ENCODE results near the gene SIRT5. TPM values are rescaled to one million over a fixed set of nuclear protein-coding genes. Genes with fewer than 3 reads are reported as not detected.

SIRT5 gene
- total RNA-seq, 1 experiment from 2014 or later: 13.8 TPM

DNA sequence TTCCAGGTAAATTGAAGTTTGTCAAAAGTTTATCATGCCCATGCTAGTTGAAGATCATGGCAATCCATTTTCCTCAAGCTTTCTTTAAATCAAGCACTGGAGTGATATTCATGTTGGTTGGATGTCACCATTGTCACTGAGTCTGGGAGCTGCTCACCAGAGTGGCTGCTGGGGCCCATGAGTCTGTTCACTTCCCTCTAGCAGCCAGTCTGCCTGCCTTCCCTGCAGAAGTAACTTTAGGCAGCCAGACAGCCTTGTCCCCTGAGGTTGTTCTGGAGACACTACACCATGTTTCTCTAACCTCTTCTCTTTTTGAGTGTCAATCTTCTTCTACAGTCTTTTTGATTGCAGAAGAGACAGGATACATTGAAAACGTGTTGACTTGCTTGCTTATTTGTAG lies 5.5 kb downstream of the SIRT5 start:
- Histone ChIP-seq H3K36me3 (ENCODE audit: control insufficient read depth in 1 of 2, insufficient read depth in 2 of 2, low read length in 2 of 2) (no peaks in the 10 kb centered on the region), H3K4me3 (replicated peaks in 1 of 2; ENCODE audit: low read depth in 1 of 2, low read length in 2 of 2) (no peak overlapping the region), H4K20me1 (ENCODE audit: insufficient read depth) (no peaks in the 10 kb centered on the region), H2AFZ (ENCODE audit: low read depth, low read length, poor library complexity, severe bottlenecking) (no peak overlapping the region), H3K4me1 (ENCODE audit: control insufficient read depth in 1 of 2, insufficient read depth in 2 of 2, low read length in 2 of 2) (peaks cover 5 to 9% of the 10 kb centered on the region in 2 experiments), H3K9ac (ENCODE audit: low read length) (no peak overlapping the region), H3K27me3 (ENCODE audit: insufficient read depth, low read length) (no peaks in the 10 kb centered on the region), H3K27ac (ENCODE audit: low read depth, low read length) (no peak overlapping the region), H3K9me3 (ENCODE audit: control insufficient read depth in 1 of 2, insufficient read depth in 1 of 2, low read depth in 1 of 2, low read length in 2 of 2) (no peaks in the 10 kb centered on the region), H3K9me2 (ENCODE audit: insufficient read depth) (no peaks in the 10 kb centered on the region), H3K4me2 (ENCODE audit: low read length) (no peak overlapping the region), H3K79me2 (ENCODE audit: insufficient read depth, low read length) (no peaks in the 10 kb centered on the region)
- no peak for ATAC-seq
- CTCF ChIA-PET: no interaction called here
- RAD21 ChIA-PET (ENCODE audit: low non-redundant PET in 1 of 2, low total read pairs in 2 of 2, uncharacterized antibody in 2 of 2, unreplicated experiment in 2 of 2): no interaction called here
- intact Hi-C loops (cut with micrococcal nuclease): no loop called here
- POLR2A ChIA-PET: no interaction called here
- TF ChIP-seq EZH2phosphoT487 (IDR thresholded peaks at IDR 0.05; ENCODE audit: borderline replicate concordance) (no peak), JUND (IDR thresholded peaks at IDR 0.05) (no peak), YY1 (IDR thresholded peaks at IDR 0.05; ENCODE audit: extremely low read depth, insufficient replicate concordance, low read depth, low read length) (no peak), EZH2 (IDR thresholded peaks at IDR 0.05) (no peak), EGR1 (IDR thresholded peaks at IDR 0.05; ENCODE audit: low read depth) (no peak), ELF1 (IDR thresholded peaks at IDR 0.05; ENCODE audit: borderline replicate concordance, low read depth) (no peak), RAD21 (IDR thresholded peaks at IDR 0.05; ENCODE audit: low read depth) (no peak), SP1 (IDR thresholded peaks at IDR 0.05; ENCODE audit: low read depth) (no peak), TCF7L2 (IDR thresholded peaks at IDR 0.05; ENCODE audit: borderline replicate concordance, extremely low read depth, insufficient read depth, insufficient read length) (no peak), CBX3 (IDR thresholded peaks at IDR 0.05; ENCODE audit: low read depth) (no peak), FOSL1 (IDR thresholded peaks at IDR 0.05; ENCODE audit: low read depth) (no peak), POLR2A (IDR thresholded peaks at IDR 0.05; ENCODE audit: borderline replicate concordance, extremely low read depth, insufficient read depth, insufficient read length) (no peak), SRF (IDR thresholded peaks at IDR 0.05; ENCODE audit: low read depth) (no peak), ZNF274 (IDR thresholded peaks at IDR 0.05; ENCODE audit: low read depth, low read length) (no peak), CEBPB (IDR thresholded peaks at IDR 0.05; ENCODE audit: low read depth) (no peak), SIN3A (IDR thresholded peaks at IDR 0.05; ENCODE audit: low read depth) (no peak)
- TF ChIP-seq, protein P1, sequence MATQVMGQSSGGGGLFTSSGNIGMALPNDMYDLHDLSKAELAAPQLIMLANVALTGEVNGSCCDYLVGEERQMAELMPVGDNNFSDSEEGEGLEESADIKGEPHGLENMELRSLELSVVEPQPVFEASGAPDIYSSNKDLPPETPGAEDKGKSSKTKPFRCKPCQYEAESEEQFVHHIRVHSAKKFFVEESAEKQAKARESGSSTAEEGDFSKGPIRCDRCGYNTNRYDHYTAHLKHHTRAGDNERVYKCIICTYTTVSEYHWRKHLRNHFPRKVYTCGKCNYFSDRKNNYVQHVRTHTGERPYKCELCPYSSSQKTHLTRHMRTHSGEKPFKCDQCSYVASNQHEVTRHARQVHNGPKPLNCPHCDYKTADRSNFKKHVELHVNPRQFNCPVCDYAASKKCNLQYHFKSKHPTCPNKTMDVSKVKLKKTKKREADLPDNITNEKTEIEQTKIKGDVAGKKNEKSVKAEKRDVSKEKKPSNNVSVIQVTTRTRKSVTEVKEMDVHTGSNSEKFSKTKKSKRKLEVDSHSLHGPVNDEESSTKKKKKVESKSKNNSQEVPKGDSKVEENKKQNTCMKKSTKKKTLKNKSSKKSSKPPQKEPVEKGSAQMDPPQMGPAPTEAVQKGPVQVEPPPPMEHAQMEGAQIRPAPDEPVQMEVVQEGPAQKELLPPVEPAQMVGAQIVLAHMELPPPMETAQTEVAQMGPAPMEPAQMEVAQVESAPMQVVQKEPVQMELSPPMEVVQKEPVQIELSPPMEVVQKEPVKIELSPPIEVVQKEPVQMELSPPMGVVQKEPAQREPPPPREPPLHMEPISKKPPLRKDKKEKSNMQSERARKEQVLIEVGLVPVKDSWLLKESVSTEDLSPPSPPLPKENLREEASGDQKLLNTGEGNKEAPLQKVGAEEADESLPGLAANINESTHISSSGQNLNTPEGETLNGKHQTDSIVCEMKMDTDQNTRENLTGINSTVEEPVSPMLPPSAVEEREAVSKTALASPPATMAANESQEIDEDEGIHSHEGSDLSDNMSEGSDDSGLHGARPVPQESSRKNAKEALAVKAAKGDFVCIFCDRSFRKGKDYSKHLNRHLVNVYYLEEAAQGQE (IDR thresholded peaks at IDR 0.05; ENCODE audit: low read depth): no peak
- TF ChIP-seq, protein P2, sequence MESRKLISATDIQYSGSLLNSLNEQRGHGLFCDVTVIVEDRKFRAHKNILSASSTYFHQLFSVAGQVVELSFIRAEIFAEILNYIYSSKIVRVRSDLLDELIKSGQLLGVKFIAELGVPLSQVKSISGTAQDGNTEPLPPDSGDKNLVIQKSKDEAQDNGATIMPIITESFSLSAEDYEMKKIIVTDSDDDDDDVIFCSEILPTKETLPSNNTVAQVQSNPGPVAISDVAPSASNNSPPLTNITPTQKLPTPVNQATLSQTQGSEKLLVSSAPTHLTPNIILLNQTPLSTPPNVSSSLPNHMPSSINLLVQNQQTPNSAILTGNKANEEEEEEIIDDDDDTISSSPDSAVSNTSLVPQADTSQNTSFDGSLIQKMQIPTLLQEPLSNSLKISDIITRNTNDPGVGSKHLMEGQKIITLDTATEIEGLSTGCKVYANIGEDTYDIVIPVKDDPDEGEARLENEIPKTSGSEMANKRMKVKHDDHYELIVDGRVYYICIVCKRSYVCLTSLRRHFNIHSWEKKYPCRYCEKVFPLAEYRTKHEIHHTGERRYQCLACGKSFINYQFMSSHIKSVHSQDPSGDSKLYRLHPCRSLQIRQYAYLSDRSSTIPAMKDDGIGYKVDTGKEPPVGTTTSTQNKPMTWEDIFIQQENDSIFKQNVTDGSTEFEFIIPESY (IDR thresholded peaks at IDR 0.05; ENCODE audit: extremely low read depth, insufficient replicate concordance, low read length): no peak
- BruUV-seq (replicated peaks): no TSS peak
- no peak for DNase-seq (ENCODE audit: low read depth, low spot score)
